Measurements from ENCODE around the gene PNMT. TPM values are rescaled to one million over a fixed set of nuclear protein-coding genes. Genes with fewer than 3 reads are reported as not detected.

The PNMT gene
- total and polyA plus RNA-seq, 2 of the 13 experiments (the other 11 are each of a cell fraction or from before 2014, with no cell fraction given), result 0.25 TPM; not detected in 1

GRCh38 chr17:39667945-39668924, at the start of gene PNMT (continued):
- TF ChIP-seq FOXO4 (CRISPR knock-in tag; conservative IDR thresholded peaks at IDR 0.05) (no peak), TAF1 (CRISPR knock-in tag; IDR thresholded peaks at IDR 0.05) (peak; percentile 24; the same call in 1 of the 2 replicates), FUBP1 (CRISPR knock-in tag; IDR thresholded peaks at IDR 0.05; ENCODE audit: borderline replicate concordance) (0 out of 2 replicates have a peak, but pooled peaks have one; percentile 39), ZNF512 (CRISPR knock-in tag; IDR thresholded peaks at IDR 0.05) (peak; percentile 94), ZNF3 (CRISPR knock-in tag; IDR thresholded peaks at IDR 0.05) (no peak), ZNF567 (CRISPR knock-in tag; IDR thresholded peaks at IDR 0.05; ENCODE audit: borderline replicate concordance) (peak; percentile 66; the same call in 1 of the 2 replicates), ZNF639 (CRISPR knock-in tag; conservative IDR thresholded peaks at IDR 0.05) (0 out of 2 replicates have a peak, but pooled peaks have one; percentile 30), THRA (CRISPR knock-in tag; IDR thresholded peaks at IDR 0.05; ENCODE audit: borderline replicate concordance) (peak; percentile 71), ZNF83 (CRISPR knock-in tag; IDR thresholded peaks at IDR 0.05; ENCODE audit: borderline replicate concordance) (peak; percentile 84; the same call in 1 of the 2 replicates), ZSCAN21 (CRISPR knock-in tag; IDR thresholded peaks at IDR 0.05; ENCODE audit: borderline replicate concordance) (0 out of 2 replicates have a peak, but pooled peaks have one; percentile 47), ZNF605 (CRISPR knock-in tag; IDR thresholded peaks at IDR 0.05) (peak; percentile 80), SALL2 (CRISPR knock-in tag; IDR thresholded peaks at IDR 0.05) (peak; percentile 76), HOXA7 (CRISPR knock-in tag; IDR thresholded peaks at IDR 0.05) (no peak), ZNF180 (CRISPR knock-in tag; IDR thresholded peaks at IDR 0.05; ENCODE audit: borderline replicate concordance, low read depth) (no peak), PHF5A (CRISPR knock-in tag; IDR thresholded peaks at IDR 0.05; ENCODE audit: low read depth, unreplicated experiment) (no peak), MED13 (CRISPR knock-in tag; IDR thresholded peaks at IDR 0.05) (no peak), PHF8 (CRISPR knock-in tag; IDR thresholded peaks at IDR 0.05) (peak; percentile 77), ZNF766 (CRISPR knock-in tag; IDR thresholded peaks at IDR 0.05; ENCODE audit: borderline replicate concordance) (no peak), GATAD1 (CRISPR knock-in tag; IDR thresholded peaks at IDR 0.05) (peak; percentile 72; the same call in 1 of the 2 replicates), ETV5 (CRISPR knock-in tag; IDR thresholded peaks at IDR 0.05; ENCODE audit: borderline replicate concordance) (peak; percentile 58; the same call in 1 of the 2 replicates), ZNF354B (CRISPR knock-in tag; IDR thresholded peaks at IDR 0.05) (no peak)
